SU-DHL-6 (cell line): ENCODE measurements around the gene TNS1.

Experiments
- H2AFZ ChIP-seq: fragments of 200-600 bp; sonication (generic); 2 replicates; pipeline ENCODE4 v1.6.1; 2014; ENCODE audit warnings: low read depth, mild to moderate bottlenecking, moderate library complexity, mixed read lengths, antibody characterized with exemption, low read length; ENCODE audit not compliant: severe bottlenecking
- H3F3A ChIP-seq: fragments of 200-600 bp; shearing (Covaris generic); 2 replicates; pipeline ENCODE4 v1.6.0; 2016; ENCODE audit warnings: antibody characterized with exemption, mild to moderate bottlenecking; ENCODE audit not compliant: insufficient read depth
- H3K27ac ChIP-seq: fragments of 200-600 bp; sonication (generic); 2 replicates; pipeline ENCODE4 v1.5.1; 2016; ENCODE audit warnings: low read depth, mild to moderate bottlenecking, low read length, moderate library complexity, mixed read lengths
- H3K27me3 ChIP-seq: fragments of 200-600 bp; sonication (generic), shearing (Covaris generic); 2 replicates; pipeline ENCODE4 v1.6.0; 2014; ENCODE audit warnings: mild to moderate bottlenecking, low read length
- H3K36me3 ChIP-seq: fragments of 200-600 bp; sonication (generic); 2 replicates; pipeline ENCODE4 v1.6.1; 2014; ENCODE audit warnings: mild to moderate bottlenecking, low read length, mixed read lengths
- H3K4me2 ChIP-seq: fragments of 300-600, 200-600 bp; shearing (Covaris generic), sonication (generic); 2 replicates; pipeline ENCODE4 v1.6.0; 2014; ENCODE audit warnings: low read length, low read depth, mild to moderate bottlenecking; ENCODE audit not compliant: poor library complexity, severe bottlenecking
- H3K4me3 ChIP-seq: fragments of 200-600 bp; sonication (generic); 2 replicates; pipeline ENCODE4 v1.5.1; 2014; ENCODE audit warnings: antibody characterized with exemption, low read length, mild to moderate bottlenecking, mixed read lengths; ENCODE audit not compliant: insufficient read depth, poor library complexity, severe bottlenecking
- H3K79me2 ChIP-seq: fragments of 200-600 bp; sonication (generic); 2 replicates; pipeline ENCODE4 v1.6.1; 2014; ENCODE audit warnings: mild to moderate bottlenecking, low read length, moderate library complexity; ENCODE audit not compliant: insufficient read depth
- H3K9ac ChIP-seq: fragments of 200-600 bp; sonication (generic); 2 replicates; pipeline ENCODE4 v1.7.0; 2014; ENCODE audit warnings: mild to moderate bottlenecking, low read length
- H3K9me2 ChIP-seq: fragments of 200-600 bp; sonication (generic); replicated peaks from 2 replicates; pipeline ENCODE4 v1.6.1; 2014; ENCODE audit warnings: low read length; ENCODE audit not compliant: insufficient read depth
- H3K9me3 ChIP-seq: fragments of 200-600 bp; sonication (generic); 2 replicates; pipeline ENCODE4 v1.6.1; 2014; ENCODE audit warnings: low read length, mixed read lengths; ENCODE audit not compliant: insufficient read depth
- H4K20me1 ChIP-seq: fragments of 200-600 bp; sonication (generic); 2 replicates; pipeline ENCODE4 v1.6.1; 2014; ENCODE audit warnings: low read depth, mild to moderate bottlenecking, antibody characterized with exemption, low read length, moderate library complexity, mixed read lengths
- CTCF ChIP-seq: fragments of 200-600 bp; sonication (generic); IDR thresholded peaks from one replicate; pipeline ENCODE4 v1.5.1; 2017; ENCODE audit warnings: antibody characterized with exemption, mild to moderate bottlenecking, low read length, moderate library complexity; ENCODE audit not compliant: insufficient read depth, poor library complexity, severe bottlenecking
- EZH2phosphoT487 ChIP-seq: fragments of 200-600 bp; sonication (generic), shearing (Covaris generic); conservative IDR thresholded peaks from 2 replicates; pipeline ENCODE4 v1.6.1; 2018; ENCODE audit warnings: mild to moderate bottlenecking, antibody characterized with exemption, low read length, moderate library complexity, mixed read lengths

Gene TNS1

DNA sequence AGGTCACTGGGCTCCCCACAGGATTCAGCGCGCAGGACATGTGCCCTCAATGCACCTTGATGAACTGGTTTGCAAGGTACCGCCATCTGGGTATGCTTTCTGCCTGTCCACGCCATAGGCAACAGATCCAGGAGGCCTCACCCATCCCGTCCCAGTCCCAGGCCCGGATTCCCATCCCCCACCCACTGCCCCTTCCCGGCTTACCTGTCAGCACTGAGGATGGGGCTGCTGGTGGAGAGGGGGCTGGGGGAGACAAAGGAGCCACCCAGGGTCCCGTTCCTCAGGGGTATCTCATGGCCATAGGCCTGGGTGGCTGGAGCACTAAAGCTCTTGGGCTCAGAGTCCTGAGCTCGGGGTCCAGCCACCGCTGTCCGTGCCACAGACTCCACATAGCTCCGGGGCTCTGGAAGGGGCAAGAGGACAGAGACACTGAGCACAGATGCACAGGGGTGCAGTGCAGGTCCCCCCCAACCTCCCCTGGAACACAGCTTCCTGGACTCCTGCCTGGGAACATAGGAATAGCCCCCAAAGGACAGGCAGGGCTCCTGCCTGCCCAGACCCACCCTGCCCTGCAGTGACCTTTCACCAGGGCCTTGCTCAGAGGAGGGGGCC, 181.2 kb downstream of the TNS1 start:
- H3K36me3 ChIP-seq, result no peaks in the 10 kb centered on the region
- H3K4me3 ChIP-seq, result no peak overlapping the region
- no peak overlapping the region for H3K4me2 ChIP-seq
- H3K79me2 ChIP-seq, result no peaks in the 10 kb centered on the region
- H3K9ac ChIP-seq, result no peak overlapping the region
- H4K20me1 ChIP-seq, result no peaks in the 10 kb centered on the region
- no peaks in the 10 kb centered on the region for H3K27me3 ChIP-seq
- no peak for TF ChIP-seq EZH2phosphoT487
- TF ChIP-seq CTCF, result no peak
- H2AFZ ChIP-seq, result no peak overlapping the region
- no peaks in the 10 kb centered on the region for H3K9me3 ChIP-seq
- H3K9me2 ChIP-seq, result no peaks in the 10 kb centered on the region
- no peak overlapping the region for H3K27ac ChIP-seq
- H3F3A ChIP-seq, result no peaks in the 10 kb centered on the region

DNA sequence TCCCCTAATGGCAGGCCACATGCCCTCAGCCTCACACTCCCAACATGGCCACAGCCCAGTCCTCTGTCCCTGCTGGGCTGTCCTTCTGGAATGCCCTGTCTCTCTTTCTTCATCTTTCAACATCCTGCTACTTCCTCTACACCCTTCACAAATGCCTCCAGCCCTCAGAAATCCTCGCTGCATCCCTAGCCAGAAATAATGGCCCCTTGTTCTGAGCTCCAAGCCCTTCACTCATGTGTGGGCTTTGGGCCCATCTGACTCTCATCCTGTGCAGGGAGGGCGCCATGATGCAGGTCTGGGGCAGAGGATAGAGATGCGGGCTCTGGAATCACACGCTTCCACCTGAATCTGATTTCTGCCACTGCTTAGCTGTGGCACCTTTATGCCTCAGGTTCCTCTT, 181.9 kb downstream of the TNS1 start:
- no peaks in the 10 kb centered on the region for H3K79me2 ChIP-seq
- no peaks in the 10 kb centered on the region for H3F3A ChIP-seq
- no peak for TF ChIP-seq EZH2phosphoT487
- TF ChIP-seq CTCF, result no peak
- no peak overlapping the region for H3K9ac ChIP-seq
- no peak overlapping the region for H3K27ac ChIP-seq
- no peak overlapping the region for H2AFZ ChIP-seq
- H3K27me3 ChIP-seq, result no peaks in the 10 kb centered on the region
- no peaks in the 10 kb centered on the region for H3K9me3 ChIP-seq
- no peaks in the 10 kb centered on the region for H4K20me1 ChIP-seq
- no peaks in the 10 kb centered on the region for H3K36me3 ChIP-seq
- no peak overlapping the region for H3K4me3 ChIP-seq
- H3K4me2 ChIP-seq, result no peak overlapping the region
- no peaks in the 10 kb centered on the region for H3K9me2 ChIP-seq

DNA sequence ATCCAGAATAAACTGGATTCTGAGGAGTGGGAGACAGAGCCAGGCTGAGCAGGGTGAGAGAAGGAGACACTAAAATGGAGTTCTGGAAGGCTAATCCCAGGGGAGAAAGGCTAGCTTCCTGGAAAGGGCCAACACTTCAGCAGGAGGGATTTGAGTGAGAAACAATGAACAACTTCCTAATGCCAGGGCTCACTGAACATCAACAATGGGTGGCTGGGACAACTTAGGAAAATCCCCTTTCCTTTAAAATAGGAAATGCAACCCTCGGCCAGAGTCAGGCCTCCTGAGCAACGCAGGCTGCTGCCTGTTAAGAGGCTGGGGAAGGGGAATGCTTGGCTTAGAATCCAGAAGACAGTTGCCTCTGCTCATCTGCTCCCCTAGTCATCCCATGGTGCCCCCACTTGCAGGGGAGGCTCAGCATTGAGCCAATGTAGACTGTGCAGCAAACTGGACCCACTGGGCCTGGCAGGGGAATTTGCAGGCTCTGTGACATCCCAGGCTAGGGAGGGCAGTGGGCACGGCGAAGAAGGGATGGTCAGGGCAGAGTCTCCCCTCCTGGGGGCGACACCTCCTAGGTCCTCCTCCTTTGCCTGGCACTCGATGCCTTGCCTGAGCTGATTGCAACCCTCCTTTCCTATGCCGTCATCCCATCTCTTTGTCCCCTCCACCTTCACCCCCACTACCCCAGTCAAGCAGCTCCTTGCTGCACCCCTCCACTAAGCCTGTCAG, 182.5 kb downstream of the TNS1 start:
- H3K4me2 ChIP-seq, result no peak overlapping the region
- no peak overlapping the region for H2AFZ ChIP-seq
- H3F3A ChIP-seq, result no peaks in the 10 kb centered on the region
- no peaks in the 10 kb centered on the region for H3K9me3 ChIP-seq
- no peaks in the 10 kb centered on the region for H3K27me3 ChIP-seq
- no peaks in the 10 kb centered on the region for H4K20me1 ChIP-seq
- H3K9me2 ChIP-seq, result no peaks in the 10 kb centered on the region
- no peaks in the 10 kb centered on the region for H3K79me2 ChIP-seq
- no peak overlapping the region for H3K27ac ChIP-seq
- H3K36me3 ChIP-seq, result no peaks in the 10 kb centered on the region
- no peak overlapping the region for H3K4me3 ChIP-seq
- TF ChIP-seq CTCF (no peak), EZH2phosphoT487 (no peak)
- H3K9ac ChIP-seq, result no peak overlapping the region
